ENCODE measurements around the gene WDR12. TPM values are rescaled to one million over a fixed set of nuclear protein-coding genes. Genes with fewer than 3 reads are reported as not detected.

The WDR12 gene
- total RNA-seq, 1 experiment from 2014 or later: 112 TPM

Other genes starting within 250 kb of the WDR12 start
- gene ICA1L, start 39.9 kb downstream of the WDR12 start, total RNA-seq (2014; rRNA removed; shearing (Covaris generic)): 0.36 and 0.74 TPM in 2 replicates
- gene CARF, start 602 bp upstream of the WDR12 start, total RNA-seq (2014; rRNA removed; shearing (Covaris generic)): 4.9 and 5.8 TPM in 2 replicates
- gene NBEAL1, start 103.2 kb upstream of the WDR12 start, total RNA-seq (2014; rRNA removed; shearing (Covaris generic)): 11.0 and 17.6 TPM in 2 replicates